NCI-H2196 treated with DMSO at 0.1 percent for 48 hours (cell line): Measurements from ENCODE around the gene HS3ST6.
A peak's percentile ranks its signal among the peaks of the same experiment; 100 is the strongest.
"Not testable (repeated sequence)": the region's sequence is repeated elsewhere in the genome, so short reads cannot be mapped to it uniquely, and the experiment has no call there.

ENCODE experiments used
- DNase-seq: peaks from one replicate; lab custom pipeline; 2025; ENCODE audit not compliant: unreplicated experiment; lab: John Stamatoyannopoulos, UW

Gene HS3ST6

DNA sequence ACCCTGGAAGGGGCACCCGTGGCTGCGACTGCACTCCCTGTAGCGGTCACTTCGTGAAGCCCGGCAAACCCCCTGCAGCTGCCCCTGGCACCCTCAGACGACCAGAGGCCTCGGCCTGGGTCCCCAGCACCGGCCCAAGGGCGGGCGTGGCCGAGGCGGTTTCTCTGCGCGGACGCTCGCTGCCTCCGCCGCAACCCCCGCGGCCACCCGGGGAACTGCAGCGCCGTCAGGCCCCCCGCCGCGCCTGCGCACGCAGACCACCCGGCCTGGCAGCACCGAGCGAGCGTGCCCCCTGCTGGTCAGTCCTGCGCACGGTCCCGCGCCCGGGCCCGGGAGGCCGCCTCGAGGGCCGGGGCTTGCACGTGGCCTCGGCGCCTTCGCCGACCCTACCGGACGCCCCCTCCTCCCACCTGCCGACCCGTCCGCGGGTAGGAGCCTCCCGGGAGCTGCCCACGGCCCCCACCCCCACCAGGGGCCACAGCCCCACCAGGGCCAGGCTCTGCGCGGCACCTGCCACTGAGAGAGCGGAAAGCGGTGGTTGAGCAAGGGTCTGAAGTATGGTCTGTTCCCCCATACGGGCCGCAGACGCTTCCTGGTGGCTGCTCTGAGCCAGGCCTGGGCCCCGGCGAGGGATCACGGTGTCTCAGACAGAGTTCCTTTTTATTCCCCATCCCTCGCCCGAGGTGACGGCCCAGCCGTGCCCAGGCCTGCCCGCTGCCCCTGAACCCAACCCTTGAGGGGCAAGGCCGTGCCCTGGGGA, 11.5 kb upstream of the HS3ST6 start:
- DNase-seq: peak; percentile 80

DNA sequence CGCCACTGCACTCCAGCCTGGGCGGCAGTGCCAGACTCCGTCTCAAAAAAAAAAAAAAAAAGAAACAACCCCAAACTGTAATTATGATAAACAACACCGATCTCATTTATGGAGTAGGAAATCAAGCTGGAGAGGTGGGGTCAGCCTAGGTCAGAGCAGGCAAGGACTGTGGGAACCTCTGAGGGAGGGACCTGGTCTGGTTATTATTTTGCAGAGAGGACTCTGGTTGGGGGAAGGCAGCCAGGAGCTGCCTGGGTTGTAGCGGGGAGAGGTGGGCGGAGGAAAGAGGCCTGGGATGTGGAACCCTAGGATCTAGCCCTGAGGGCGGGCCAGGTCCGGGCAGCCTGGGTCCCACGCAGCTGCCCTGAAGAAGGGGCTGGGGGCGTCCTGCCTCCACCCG, 10.9 kb upstream of the HS3ST6 start:
- DNase-seq: peak; percentile 26

DNA sequence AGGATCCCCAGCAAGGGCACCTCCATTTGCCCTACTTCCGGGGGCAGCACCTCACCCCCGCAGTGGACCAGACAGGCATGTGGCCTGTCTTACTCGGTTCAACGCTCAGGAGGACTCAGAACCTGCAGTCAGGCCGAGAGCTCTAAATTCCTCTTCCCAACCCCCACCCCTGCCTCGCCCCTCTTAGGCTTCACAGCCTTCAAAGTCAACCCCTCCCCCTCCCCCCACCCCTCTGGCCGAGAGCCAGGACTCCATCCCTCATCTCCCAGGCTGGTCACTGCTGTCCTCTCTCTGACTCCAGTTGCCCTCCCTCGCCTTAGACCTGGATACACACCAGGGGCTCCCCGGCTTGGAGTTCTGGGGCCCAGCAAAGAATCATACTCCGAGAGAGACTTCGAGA, 8.1 kb upstream of the HS3ST6 start:
- no peak for DNase-seq

DNA sequence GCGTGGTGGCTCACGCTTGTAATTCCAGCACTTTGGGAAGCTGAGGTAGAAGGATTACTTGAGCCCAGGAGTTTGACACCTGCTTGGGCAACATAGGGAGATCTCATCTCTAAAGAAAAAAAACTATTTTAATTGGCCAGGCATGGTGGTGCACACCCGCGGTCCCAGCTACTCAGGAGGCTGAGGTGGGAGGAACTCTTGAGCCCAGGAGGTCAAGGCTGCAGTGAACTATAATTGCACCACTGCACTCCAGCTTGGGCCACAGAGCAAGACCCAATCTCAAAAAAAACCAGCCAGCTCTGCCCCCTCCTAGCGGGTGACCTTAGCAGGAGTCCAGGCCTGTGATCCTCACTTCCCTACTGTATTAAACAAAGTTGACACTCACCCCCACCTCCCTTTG, 5.9 kb upstream of the HS3ST6 start:
- DNase-seq: no peak

DNA sequence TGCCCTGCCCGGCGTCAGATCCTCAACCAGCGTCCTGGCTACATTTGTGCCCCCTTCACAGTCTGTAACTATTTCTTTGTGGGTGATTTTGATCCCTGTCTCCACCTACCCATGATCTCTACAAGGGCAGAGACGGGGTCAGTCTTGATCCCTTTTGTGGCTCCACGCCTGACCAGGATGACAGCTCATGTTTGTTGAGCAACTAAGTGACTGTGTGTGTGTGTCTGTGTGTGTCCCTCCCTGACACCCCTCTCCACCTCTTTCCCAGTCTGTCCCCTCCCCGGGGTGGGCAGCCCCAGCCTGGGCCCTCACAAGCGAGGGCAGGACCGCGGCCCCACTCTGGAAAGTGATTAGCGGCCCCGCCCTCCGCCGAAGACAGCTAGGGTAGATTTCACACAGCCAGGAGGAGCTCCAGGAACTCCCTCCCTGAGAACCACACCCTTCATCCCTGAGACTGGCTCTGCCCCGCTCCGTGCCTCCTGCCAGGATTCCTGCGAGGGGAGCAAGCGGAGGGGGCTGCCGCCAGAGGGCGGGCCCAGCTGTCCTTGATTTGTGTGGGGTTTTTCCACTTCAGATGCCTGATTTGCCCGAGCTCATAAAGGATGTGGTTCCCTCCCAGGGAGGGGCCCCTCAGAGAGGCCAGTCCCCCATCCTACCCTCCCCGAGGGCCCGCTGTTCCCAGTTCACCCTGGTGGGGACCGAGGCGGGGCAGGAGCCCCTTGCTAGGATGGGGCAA, 5.3 kb upstream of the HS3ST6 start:
- no peak for DNase-seq

DNA sequence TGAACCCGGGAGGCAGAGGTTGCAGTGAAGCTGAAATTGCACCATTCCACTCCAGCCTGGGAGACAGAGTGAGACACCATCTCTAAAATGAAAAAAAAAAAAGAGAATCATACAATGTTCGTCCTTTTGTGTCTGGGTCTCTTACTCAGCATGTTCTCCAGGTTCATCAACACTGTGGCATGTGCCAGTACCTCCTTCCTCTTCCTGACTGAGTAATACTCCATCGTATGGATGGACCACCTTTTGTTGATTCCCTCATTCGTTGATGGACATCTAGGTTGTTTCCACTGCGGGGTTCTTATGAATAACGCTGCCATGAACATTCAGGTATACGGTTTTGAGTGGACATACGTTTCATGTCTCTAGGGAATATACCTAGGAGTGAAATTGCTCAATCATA, 4.1 kb upstream of the HS3ST6 start:
- no peak for DNase-seq

DNA sequence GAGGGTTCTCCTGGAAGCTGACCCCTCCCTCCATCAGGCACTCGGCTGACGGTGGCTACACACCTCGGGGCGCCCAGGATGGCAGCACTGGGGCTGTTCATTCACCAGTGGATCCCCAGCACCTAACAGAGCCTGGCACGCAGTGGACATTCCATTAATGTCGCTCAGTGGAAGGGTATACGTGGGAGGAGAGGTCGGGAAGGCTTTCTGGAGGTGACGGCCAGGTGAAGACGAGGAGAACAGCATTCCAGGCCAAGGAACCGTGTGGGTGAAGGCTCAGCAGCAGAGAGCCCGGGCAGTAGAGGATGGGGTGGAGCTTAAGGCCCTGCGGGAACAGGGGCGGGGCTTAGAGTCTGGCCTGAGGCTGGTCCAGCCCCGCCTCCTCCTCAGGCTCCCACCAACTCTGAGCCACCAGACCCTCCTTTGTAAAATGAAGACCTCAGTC, 2.5 kb upstream of the HS3ST6 start:
- no peak for DNase-seq

DNA sequence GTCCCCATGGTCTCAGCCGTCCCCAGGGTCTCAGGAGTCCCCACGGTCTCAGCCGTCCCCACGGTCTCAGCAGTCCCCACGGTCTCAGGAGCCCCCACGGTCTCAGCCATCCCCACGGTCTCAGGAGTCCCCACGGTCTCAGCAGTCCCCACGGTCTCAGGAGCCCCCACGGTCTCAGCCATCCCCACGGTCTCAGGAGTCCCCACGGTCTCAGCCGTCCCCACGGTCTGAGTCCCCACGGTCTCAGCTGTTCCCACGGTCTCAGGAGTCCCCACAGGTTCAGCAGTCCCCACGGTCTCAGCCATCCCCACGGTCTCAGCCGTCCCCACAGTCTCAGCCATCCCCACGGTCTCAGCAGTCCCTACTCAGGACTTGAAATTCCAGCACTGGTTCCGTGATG, 1.9 kb upstream of the HS3ST6 start:
- DNase-seq: not testable (repeated sequence)

DNA sequence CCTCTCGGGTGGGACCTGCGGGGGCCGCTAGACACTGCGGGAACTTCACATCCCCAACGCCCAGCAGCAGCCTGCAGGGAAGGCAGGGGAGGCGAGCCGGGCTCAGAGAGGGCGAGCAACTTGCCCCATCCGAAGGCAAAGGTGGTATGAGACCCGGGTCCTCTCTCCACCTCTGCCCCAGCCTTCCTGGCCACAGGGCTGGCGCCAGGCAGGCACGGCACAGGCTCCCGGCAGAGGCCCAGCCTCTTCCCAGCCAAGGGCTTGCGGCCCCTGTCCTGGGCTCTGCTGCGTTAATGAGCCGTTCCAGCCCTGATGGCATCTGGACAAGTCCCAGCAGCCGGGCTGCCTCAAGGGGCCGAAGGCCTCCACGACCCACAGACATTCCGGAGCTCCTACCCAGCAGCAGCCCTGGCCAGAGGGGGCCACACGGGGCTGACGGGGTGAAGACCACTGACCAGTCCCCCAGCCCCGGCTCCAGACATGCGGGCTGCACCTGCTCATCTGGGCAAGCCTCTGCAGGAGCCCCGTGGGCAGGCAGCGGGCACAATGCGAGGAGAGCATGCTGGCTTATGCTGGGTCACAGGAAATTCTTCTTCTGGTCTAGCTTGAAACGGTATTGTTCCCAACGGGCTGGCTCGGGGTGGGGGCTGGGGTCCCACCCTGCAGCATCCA, 1.2 kb upstream of the HS3ST6 start:
- DNase-seq: no peak

DNA sequence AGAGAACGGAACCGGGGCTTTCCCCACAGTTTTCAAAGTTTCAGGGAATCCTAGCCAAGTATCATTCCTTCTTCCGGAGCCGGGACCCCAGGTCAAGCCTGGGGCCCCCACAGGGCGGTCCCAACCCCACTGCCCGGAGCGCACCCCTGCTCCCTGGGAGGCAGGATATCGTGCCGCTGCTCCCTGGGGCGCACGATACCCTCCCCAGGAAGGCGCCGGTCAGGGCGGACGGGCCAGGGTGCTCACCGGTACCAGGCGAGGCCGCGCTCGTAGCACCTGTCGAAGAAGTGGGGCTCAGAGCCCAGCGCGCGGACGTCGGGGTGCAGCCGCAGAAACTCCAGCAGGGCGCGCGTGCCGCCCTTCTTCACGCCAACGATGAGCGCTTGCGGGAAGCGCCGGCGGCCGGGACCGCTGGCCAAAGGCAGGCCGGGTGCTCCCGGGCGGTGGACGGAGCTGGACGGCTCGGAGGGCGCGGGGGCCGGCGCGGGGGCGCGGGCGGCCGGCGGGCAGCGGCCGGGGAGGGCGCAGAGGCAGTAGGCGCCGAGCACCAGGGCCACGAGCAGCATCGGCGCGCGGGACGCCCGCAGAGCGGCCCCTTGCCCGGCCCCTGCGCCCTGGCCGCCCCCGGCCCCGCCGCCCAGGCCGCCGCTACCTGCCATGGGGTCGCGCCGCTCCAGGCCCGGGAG, 407 bp downstream of the HS3ST6 start:
- no peak for DNase-seq

DNA sequence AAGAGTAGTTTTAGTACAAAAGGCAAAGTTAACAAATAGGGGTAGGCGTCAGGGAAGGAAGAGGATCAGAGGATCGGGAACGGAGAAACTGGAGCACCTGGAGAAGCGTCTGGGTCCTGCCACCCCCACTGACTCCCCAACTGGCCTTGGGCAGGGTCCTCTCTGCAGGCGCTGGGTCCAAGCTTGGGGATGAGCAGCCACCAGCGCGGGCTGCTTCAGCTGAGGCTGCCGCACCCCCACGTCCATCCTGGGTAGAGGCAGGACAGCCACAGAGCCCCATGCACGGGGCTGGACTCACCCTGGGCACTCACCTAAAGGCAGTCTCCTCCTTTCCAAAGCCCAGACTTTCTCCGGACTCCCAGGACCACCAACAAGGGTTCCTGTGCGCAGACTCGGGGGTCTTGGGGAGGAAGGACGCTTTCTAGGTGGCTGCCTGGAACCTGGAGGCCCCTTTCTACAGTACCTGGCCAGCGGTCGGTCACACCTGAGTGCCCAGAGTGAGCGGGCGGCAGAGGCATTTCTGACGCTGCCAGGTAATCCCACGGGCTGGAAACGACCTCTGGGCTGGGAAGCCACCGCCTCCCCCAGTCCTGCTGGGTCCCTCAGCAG, 1.1 kb downstream of the HS3ST6 start:
- no peak for DNase-seq

DNA sequence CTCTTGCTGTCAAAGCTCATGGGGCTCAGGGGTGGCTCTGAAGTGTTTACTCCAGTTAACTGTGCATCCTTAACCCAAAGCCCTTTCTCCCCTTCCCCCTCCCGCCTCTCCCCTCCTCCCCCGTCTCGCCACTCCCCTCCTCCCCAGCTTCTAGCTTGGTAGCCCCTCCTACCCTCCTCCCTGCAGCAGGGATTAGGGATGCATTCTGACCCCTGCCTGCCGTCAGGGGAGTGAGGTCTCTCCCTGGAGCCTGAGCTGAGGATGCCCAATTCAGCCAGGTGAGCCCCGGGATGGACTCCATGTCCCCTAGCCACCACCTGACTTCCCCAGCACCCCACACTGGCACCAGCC, 1.6 kb downstream of the HS3ST6 start:
- no peak for DNase-seq

DNA sequence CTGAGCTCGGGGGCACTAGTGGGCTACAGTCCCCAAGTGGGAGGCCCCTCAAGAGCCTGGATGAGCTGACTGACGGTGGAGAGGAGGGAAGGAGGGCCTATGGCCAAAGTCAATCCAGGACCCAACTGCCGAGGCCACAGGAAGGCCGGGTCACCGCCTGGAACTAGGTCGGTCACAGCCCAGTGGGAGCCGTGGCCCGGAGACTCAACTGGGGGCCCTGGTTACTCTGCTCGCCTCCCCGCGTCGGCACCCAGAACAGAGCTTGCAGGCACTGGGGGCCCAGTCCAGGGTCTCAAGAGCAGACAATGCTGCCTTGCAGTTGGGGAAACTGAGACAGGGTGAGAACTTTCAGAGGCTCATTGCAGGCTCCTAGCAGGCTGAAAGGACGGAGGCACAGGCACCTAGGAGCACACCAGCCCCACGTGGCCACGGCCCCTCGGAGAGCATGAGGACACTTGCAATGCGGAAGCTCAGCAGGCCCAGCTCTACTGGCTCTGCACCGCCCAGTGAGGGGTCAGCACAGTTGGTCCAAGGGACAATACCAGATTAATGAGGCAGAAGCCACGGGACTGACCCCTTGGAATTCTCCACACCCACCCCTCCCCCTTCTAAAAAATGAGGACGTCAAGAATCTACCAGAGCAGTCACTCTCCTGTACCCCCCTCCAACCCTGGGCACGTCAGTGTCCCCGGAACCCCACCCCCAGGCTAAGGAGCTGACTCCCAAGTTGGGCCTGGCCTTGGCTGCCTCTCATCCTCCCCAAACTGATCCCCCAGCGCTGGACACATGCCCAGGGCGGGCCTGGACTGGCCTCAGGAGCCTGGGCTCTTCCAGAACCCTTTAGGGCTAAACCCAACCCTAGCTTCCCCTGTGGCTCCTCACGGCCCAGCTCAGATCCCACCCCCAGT, 2.2 kb downstream of the HS3ST6 start:
- no peak for DNase-seq

DNA sequence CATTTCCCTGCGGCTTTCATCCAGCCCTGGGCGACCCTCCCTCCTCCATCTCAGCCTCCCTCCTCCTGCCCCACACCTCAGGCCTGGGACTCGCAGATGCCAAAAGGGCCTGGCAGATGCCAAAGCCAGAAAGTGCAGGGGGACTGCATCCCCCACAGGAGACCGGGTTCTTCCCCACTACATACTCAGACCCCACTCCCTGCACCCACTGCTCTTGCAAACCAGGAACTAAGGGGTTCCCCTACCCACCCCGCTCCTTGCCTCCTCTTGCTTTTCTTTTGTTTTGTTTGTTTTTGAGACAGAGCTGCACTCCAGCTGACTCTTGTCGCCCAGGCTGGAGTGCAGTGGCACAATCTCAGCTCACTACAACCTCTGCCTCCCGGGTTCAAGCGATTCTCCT, 3.2 kb downstream of the HS3ST6 start:
- no peak for DNase-seq

DNA sequence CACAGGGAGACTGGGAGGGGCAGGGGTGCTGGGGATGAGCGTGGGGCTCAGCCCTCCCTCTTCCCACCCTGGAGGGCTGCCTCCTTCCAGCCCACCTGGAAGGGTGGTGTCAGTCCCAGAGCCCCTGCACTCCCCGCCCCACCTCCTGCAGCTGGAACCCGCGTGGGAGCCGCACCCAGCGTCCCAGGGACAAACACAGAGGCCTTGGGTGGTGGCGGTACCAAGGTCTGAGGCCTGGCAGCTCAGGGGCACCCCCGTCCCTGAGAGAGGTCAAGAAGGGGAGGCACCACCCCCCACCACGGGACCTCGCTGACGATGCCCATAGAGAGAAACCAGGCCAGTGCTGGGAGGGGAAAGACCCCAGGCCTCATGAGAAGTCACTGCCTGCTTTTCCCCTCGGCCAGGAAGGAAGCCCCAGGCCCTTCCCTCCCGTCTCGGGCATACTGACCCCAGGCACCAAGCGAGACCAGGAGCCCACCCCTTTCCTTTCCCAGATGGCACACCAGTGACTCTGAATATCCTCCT, 4.1 kb downstream of the HS3ST6 start:
- DNase-seq: no peak

DNA sequence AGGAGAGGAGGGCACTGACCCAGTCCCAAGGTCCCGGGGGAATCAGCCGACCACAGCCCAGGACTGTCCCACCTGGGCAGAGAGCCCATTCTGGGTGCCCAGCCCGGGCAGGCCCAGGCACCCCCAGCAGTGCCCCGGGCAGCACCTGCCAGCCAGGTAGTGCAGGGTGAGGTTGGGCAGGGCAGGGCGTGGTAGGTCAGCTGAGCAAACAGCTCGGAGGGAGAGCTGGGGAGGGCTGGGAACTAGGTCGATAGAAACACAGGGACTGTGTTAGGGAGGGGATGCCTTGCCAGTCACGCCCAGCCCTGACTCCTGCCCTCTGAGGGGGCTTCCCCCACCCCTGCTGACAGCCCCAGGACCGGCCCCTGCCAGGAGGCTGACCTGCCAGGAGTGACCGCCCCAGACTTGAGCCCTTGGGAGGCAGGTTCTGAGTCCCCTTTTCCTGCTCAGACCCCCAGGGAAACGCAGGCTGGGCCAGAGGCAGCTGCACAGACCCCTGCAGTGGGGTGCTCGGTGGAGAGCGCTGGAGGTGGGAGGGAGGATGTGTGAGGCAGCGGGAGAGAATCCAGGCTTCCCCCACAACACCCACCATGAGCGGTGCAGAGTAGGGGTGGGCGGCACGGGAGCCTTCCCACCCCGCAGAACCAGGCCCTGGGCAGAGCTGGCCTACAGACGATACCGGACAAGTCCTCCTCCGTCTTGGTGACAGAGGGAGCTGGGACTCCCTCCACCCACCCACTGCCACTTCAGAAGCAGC, 4.7 kb downstream of the HS3ST6 start:
- DNase-seq: no peak

DNA sequence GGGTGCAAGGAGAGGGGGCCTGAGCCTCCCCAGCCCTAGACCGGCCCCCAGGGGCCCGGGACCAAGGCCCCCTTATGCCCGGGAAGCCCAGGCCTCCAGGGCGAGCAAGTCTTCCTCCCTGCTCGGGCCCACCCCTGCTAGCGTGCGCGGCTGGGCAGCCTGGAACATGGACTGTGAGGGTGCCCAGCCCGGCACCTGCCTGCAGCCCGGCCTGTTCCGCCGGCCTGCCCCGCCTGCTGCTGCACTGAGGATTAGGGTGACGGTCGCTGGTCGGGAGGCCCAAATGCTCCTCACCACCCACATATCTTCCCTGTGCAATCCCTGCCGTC, 6.0 kb downstream of the HS3ST6 start:
- DNase-seq: no peak

DNA sequence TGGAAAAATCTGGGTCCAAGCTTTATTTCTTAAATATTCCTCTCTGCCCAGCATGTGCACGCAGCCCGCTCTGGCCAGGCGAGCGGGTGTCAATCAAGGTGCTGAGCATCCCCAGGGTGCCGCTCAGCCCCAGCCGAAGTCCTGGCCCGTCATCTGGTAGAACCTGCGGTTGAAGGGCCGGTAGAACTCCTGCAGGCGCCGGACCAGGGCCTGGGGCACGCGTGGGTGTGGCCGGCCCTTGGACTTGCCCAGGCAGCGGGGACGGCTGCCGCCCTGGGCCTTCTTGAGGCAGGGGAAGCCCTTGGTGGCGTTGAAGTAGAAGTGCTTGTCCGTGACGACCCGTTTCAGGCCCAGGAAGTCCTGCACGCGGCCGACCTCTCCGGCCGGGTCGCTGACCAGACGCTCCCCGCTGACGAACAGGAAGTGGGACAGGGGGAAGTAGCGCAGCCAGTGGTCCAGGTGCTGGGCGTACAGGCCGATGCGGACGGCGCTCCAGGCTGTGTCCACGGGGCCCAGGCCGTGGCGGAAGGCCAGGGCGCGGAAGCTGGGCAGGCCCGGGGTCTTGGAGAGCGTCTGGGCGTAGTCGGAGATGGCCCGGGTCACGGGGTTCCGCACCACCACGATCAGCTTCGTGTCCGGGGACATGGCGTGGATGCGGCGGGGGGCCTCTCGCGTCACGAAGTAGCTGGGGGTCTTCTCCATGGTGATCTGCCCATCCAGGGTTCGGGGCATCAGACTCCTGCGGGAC, 6.6 kb downstream of the HS3ST6 start:
- DNase-seq: no peak
